CD4-positive, alpha-beta T cell treated with Interleukin-1 beta for 1 hour (primary cell): ENCODE data around the gene SERINC5.
"Not testable (repeated sequence)": the region's sequence is repeated elsewhere in the genome, so short reads cannot be mapped to it uniquely, and the experiment has no call there.

ENCODE experiments used
- DNase-seq, 2 donors: peaks; one replicate each; pipeline ENCODE4 v3.0.0-alpha.2; 2020 to 2022

Gene SERINC5

DNA sequence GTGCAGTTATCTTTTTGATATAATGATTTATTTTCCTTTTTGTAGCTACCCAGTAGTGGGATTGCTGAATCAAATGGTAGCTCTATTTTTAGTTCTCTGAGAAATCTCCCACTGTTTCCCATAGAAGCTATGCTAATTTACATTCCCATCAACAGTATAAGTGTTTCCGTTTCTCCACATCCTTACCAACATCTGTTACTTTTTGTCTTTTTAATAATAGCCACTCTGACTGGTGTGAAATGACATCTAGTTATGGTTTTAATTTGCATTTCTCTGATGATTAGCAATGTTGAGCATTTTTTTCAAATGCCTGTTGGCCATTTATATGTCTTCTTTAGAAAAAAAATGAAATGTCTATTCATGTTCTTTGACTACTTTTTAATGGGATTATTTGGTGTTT, 94.7 kb downstream of the SERINC5 start:
- no peak for DNase-seq

DNA sequence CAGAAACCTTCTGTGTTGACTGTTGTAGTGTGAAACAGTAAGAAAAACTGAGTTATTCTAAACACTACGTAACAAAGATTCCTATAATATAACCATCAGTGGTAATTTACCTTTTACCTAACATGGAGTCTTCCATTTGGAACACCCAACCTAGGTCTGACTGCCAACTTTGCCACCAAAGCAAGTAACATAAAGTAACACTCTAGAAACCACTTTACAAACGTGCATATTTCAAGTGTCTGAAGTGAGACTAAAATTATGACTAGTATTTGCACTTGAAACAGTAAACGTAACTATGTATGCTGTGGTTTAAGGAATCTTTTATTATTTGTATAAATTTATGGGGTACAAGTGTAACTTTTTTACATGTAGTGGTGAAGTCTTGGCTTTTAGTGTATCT, 95.6 kb downstream of the SERINC5 start:
- no peak for DNase-seq

DNA sequence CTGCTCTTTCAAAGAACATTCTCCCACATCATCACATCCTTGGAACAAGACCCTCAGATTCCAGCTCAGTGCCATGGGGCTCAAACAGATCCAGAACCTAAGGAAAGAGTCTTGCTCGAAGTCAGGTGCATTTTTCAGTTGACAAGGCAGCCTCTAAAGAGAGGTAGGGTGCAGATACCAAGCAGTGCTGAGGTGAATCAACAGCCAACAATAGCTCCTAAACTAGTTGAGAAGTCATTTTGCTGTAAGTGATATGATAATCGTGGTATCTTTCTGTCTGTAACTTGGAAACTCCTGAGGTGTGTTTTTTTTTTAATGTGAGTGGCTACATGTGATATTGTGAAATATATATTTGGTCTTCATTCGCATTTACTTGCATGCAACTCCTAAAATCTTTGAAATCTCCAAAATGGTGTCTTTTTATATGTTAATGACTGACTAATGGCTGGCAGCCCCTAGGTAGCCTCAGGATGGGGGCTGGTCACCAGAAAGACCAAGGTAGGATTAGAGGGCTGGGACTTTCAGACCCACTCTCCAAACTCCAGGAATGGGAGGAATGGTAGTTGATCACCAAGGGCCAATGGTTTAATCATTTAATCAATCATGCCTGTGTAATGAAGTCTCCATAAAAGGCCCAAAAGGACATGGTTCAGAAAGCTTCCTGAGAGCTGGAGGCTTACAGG, 96.6 kb downstream of the SERINC5 start:
- no peak for DNase-seq

GRCh38 chr5:80156156-80156555, 99.7 kb downstream of the SERINC5 start:
- DNase-seq, result no peak

DNA sequence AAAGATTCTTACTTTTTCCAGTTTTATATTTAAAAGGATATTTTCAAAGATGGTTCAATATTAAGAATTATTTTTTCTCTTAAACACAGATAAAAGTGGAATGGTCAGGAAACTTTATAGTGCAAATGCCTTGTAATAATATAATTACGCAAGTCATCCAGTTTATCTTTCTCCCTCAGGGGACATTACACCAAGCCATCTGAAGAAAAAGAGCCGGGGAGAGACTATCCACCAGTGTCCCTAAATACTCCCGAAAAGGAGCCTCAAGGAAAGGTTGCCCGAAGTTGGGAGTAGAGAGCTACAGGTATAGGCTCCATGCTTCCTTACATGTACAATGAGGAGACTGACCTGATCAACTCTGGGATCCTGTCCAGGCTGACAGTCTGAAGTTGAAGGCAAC, 101.1 kb downstream of the SERINC5 start:
- DNase-seq, result no peak

DNA sequence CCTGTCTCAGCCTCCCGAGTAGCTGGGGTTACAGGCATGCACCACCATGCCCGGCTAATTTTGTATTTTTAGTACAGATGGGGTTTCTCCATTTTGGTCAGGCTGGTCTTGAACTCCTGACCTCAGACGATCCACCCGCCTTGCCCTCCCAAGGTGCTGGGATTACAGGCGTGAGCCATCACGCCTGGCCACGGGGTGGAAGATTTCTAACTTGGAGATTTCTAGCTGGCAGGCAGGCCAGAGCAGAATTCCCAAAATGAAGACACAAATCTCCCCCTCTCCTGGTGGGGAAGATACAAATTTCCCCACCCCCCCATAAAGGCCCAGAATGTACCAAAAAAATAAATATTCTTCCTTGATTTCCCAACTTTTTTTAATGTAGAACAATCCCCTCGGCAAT, 101.6 kb downstream of the SERINC5 start:
- DNase-seq, result not testable (repeated sequence)

DNA sequence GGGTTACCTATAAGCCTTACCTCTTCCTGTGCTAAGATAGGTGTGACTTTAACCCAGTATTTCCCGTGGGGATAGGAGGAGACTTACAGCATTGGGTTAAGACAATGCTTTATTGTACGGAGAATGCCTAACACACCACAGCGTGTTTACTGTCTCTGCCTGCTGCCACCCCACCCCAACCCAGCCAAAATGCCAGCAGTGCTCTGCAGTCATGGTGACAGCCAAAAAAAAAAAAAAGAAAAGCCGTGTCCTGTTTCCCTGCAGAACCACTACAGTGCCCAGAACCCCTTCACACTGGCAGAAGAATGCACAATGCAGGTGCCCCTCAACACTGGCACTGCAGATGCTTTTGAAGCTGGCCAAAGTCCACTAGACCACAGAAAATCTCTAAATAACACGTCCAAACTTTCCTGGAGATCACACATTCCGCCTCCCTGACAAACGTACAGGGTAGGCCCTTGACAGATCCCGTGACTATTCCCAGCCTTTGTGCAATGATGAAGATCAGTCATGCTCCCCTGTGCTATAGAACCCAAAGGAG, 102.2 kb downstream of the SERINC5 start:
- DNase-seq, result peak; percentile 27 to 36

DNA sequence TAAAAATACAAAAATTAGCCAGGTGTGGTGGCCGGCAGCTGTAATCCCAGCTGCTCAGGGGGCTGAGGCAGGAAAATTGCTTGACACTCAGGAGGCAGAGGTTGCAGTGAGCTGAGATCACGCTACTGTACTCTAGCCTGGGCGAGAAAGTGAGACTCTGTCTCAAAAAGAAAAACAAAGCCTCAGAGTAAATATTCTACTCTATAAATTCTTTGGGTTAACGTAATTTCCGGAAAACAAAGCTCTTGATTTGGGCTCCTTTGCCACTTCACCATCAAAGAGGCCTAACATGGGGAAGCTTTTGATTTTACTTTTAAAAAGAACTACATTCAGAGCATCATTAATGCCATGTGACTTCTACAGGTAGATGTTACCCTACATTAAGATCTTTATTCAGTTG, 103.1 kb downstream of the SERINC5 start:
- peak; percentile 26 to 47 for DNase-seq

GRCh38 chr5:80151890-80152289, 104.0 kb downstream of the SERINC5 start:
- DNase-seq, result no peak

DNA sequence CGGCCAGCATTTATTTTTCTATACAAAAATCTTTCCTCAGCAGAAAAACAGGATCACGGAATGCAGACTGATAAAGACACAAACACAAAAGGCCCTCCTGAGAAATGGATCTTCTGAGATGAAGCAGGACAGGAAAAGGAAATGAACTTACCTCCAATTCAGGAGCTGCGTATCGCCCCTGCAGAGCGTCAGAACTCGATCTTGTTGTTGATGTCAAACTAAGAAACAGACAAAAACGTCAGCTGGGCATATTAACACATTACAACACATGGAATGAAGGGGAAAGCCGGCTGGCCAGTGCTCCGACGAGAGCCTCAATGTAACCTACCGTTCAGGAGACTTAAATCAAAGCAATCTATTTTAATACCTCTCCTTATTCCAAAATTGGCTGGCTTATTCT, 105.1 kb downstream of the SERINC5 start:
- peak in 1 of 2 donors; percentile 30 for DNase-seq

- no peak for DNase-seq
Measured at GRCh38 chr5:80149161-80149609, 106.7 kb downstream of the SERINC5 start.

DNA sequence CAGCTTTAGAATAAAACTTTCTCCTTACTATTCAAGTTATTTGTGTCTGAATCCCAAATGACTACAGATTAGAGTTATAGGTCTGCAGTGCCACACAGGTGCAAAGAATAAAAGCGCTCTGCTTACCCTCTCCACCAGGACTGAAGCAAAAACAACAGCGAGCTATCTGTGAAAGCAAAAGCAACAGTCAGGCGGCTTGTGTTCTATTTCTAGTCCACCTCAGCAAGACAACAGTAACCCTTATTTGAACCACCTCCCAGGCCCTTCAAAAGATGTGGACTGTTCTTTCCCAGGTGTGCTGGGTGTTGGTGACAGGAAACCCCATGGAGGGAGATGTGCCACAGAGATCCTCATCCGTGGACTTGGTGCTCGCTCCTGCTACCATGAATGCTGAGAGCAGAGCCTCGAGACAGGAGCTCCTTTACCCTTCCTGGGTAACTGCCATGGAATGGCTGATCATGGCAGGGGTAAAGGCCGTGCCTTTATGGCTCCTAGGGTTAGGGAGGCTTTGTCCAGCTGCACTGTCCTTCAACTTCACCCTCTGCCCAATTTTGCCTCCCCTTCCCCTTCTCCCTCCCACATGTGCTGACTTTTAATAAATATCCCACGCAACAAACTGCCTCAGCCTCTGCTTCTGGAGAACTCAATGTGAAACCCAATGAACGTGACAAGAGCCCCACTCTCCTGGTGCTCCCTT, 108.6 kb downstream of the SERINC5 start:
- no peak for DNase-seq

DNA sequence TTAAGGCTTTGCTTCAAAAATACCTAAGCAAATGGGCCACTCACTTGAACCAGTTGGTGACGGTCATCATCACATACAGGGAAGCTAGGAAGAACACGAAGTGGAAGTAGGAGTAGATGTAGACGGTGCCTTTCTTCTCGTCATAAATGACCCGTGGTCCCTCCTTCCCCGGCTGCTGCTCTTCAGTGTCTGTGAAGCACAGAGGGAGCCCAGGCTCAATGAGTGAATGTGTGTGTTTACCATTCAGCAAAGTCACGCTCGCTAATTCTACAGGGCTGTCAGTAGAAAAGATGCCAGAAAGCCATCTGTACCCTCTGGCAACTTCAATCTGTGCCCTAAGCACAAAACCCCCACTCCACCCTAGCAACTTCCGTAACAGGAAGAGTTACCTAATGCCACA, 109.8 kb downstream of the SERINC5 start:
- DNase-seq, result peak in 1 of 2 donors; percentile 15

DNA sequence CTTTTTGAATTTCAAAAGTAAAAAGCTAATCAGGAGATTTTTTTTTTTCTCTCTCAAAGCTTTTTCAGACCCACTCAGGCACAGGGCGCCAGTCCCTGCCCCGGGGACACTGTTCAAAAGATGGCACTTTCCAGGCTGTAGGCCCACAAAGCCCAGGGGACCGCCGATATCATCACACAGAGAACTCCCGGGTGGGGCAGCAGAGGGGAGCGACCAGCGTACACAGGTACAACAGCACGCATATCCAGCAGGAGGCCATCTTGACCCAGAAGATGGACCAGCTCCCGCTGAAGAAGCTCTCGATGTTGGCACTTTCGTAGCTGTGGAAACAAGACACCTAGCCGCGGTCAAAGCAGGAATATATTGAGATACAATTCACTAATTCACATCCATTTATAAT, 112.4 kb downstream of the SERINC5 start:
- no peak for DNase-seq

DNA sequence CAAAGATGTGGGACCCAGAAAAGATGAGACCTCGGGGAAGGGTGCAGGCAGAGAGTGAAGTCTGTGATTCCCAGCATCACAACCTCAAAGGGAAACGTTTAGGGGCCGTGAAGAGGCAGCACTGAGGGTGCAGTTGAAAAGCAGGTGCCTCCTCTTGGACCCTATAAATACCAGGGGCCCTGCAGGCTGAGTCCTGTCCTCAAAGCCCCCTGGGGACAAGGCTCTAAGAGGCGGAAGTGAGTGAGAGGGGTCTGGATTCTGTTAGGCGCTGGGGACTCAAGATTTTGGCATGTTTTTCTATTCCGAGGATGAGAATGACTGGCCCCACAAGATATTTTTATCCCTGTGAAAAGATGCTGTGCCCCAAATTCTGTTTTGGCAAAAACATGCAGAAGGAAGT, 112.9 kb downstream of the SERINC5 start:
- DNase-seq, result no peak

- no peak for DNase-seq
Measured at GRCh38 chr5:80141681-80142080, 114.2 kb downstream of the SERINC5 start.

GRCh38 chr5:80141147-80141671, 114.6 kb downstream of the SERINC5 start:
- DNase-seq, result peak in 1 of 2 donors; percentile 41

GRCh38 chr5:80140496-80140895, 115.4 kb downstream of the SERINC5 start:
- DNase-seq, result no peak

- DNase-seq, result no peak
Measured at GRCh38 chr5:80139466-80139972, 116.3 kb downstream of the SERINC5 start.

DNA sequence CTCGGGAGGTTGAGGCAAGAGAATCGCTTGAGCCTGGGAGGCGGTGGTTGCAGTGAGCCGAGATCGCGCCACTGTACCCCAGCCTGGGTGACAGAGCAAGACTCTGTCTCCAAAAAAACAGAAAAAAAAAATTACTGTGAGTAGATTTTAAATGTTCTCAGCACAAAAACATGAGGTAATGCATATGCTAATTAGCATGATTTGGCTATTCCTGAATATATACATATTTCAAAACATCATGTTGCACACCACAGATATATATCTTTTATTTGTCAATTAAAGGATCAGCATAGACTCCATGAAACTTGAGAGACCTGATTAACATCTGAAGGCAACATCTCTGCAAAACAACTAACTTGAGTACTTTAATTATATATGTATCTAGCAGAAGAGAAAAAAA, 117.4 kb downstream of the SERINC5 start:
- DNase-seq, result no peak

DNA sequence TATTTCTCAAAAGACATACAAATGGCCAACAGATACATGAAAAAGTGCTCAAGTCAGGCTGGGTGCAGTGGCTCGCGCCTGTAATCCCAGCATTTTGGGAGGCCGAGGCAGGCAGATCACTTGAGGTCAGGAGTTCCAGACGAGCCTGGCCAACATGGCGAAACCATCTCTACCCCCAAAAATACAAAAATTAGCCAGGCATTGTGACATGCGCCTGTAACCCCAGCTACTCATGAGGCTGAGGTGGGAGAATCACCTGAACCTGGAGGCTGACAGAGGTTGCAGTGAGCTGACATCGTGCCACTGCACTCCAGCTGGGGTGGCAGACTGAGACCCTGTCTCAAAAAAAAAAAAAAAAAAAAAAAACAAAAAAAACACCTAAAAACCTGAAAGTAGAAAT, 119.0 kb downstream of the SERINC5 start:
- not testable (repeated sequence) for DNase-seq

DNA sequence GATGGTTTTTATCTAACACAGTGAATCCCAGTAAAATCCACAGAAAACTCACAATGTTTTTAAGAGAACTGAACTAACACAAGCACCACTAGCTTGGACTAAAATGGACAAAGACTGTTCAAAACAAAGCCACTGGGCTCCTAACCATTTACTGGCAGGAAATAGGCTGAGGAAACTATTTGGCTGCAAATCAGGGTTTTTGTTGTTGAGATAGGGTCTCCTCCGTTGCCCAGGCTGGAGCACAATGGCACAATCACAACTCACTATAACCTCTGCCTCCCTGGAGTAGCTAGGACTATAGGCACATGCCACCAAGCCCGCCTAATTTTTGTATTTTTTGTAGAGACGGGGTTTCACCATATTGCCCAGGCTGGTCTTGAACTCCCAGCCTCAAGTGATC, 121.0 kb downstream of the SERINC5 start:
- no peak for DNase-seq

GRCh38 chr5:80129146-80129545, 126.7 kb downstream of the SERINC5 start:
- no peak for DNase-seq

GRCh38 chr5:80128141-80128540, 127.7 kb downstream of the SERINC5 start:
- no peak for DNase-seq
